HG03571 (cell line): ENCODE data around the gene MEGF11.

Experiments used
- ATAC-seq: cut with Tn5 transposase; IDR thresholded peaks from one replicate; pipeline ENCODE4 v1.9.1; 2021; ENCODE audit not compliant: unreplicated experiment

Gene MEGF11

GRCh38 chr15:66123799-66124198 is 129.8 kb downstream of the MEGF11 start:
- ATAC-seq = no peak

GRCh38 chr15:66120422-66120821 is 133.1 kb downstream of the MEGF11 start:
- ATAC-seq = no peak

GRCh38 chr15:66117841-66118240 is 135.7 kb downstream of the MEGF11 start:
- ATAC-seq = no peak

GRCh38 chr15:66115568-66116206 is 137.9 kb downstream of the MEGF11 start:
- no peak for ATAC-seq

GRCh38 chr15:66114863-66115425 is 138.6 kb downstream of the MEGF11 start:
- ATAC-seq = no peak

GRCh38 chr15:66112388-66112787 is 141.2 kb downstream of the MEGF11 start:
- no peak for ATAC-seq

- ATAC-seq = no peak
These were observed 142.2 kb downstream of the MEGF11 start for GRCh38 chr15:66111363-66111762.

GRCh38 chr15:66110864-66111263 is 142.7 kb downstream of the MEGF11 start:
- no peak for ATAC-seq

- ATAC-seq = no peak
These were observed 143.7 kb downstream of the MEGF11 start for GRCh38 chr15:66109826-66110225.

- ATAC-seq = no peak
These were observed 144.9 kb downstream of the MEGF11 start for GRCh38 chr15:66108483-66109265.

GRCh38 chr15:66107070-66107469 is 146.5 kb downstream of the MEGF11 start:
- no peak for ATAC-seq

- no peak for ATAC-seq
These were observed 148.0 kb downstream of the MEGF11 start for GRCh38 chr15:66105286-66106265.

- no peak for ATAC-seq
These were observed 150.3 kb downstream of the MEGF11 start for GRCh38 chr15:66103293-66103590.

- ATAC-seq = no peak
These were observed 150.8 kb downstream of the MEGF11 start for GRCh38 chr15:66102563-66103292.

- ATAC-seq = no peak
These were observed 151.7 kb downstream of the MEGF11 start for GRCh38 chr15:66101715-66102395.

- no peak for ATAC-seq
These were observed 152.8 kb downstream of the MEGF11 start for GRCh38 chr15:66100761-66101160.

- ATAC-seq = no peak
These were observed 153.4 kb downstream of the MEGF11 start for GRCh38 chr15:66099950-66100671.

- ATAC-seq = no peak
These were observed 155.6 kb downstream of the MEGF11 start for GRCh38 chr15:66098022-66098363.
